Breast epithelium (tissue), 4 donors: ENCODE data around the gene EVC. TPM values are rescaled to one million over a fixed set of nuclear protein-coding genes. Genes with fewer than 3 reads are reported as not detected.

Source experiments
- DNase-seq, 2 donors: peaks; one replicate each; pipeline ENCODE4 v3.0.0-alpha.2; 2019; ENCODE audit warnings: low spot score in 2 of 2
- H3K27ac ChIP-seq, 2 donors: fragments of 200-600 bp; sonication (generic) in 1 of 2; one replicate each; pipeline ENCODE4 v1.5.1; 2016 to 2019; ENCODE audit warnings: mild to moderate bottlenecking in 1 of 2
- H3K27me3 ChIP-seq, 2 donors: fragments of 200-600 bp; sonication (generic) in 1 of 2; one replicate each; pipeline versions ENCODE4 v1.5.1 to v1.6.0; 2017 to 2019; ENCODE audit warnings: control low read depth in 1 of 2, mild to moderate bottlenecking in 1 of 2
- H3K36me3 ChIP-seq: fragments of 200-600 bp; one replicate; pipeline ENCODE4 v1.5.1; 2019
- H3K4me1 ChIP-seq, 2 donors: fragments of 200-600 bp; sonication (generic); one replicate each; pipeline ENCODE4 v1.5.1; 2016 to 2019; ENCODE audit warnings: control low read depth in 1 of 2
- H3K4me3 ChIP-seq, 3 donors: fragments of 200-600 bp; sonication (generic); 1 replicate in 2 of 3; 2 replicates in 1 of 3; pipeline ENCODE4 v1.5.1; 2016 to 2019; ENCODE audit warnings: mild to moderate bottlenecking in 3 of 3, moderate library complexity in 2 of 3
- H3K9me3 ChIP-seq, 2 donors: fragments of 200-600 bp; sonication (generic) in 1 of 2; one replicate each; pipeline ENCODE4 v1.5.1; 2016 to 2019; ENCODE audit warnings: control low read depth in 1 of 2
- CTCF ChIP-seq, 3 donors: fragments of 450-650 bp; IDR thresholded peaks; one replicate each; pipeline ENCODE4 v1.5.1; 2016 to 2017; ENCODE audit warnings: antibody characterized with exemption in 3 of 3, mild to moderate bottlenecking in 3 of 3, moderate library complexity in 3 of 3
- POLR2A ChIP-seq: fragments of 450-650 bp; IDR thresholded peaks from one replicate; pipeline ENCODE4 v1.6.1; 2016; ENCODE audit warnings: antibody characterized with exemption, mild to moderate bottlenecking, moderate library complexity
- POLR2AphosphoS5 ChIP-seq, 3 donors: sonication (generic); formaldehyde crosslinking; IDR thresholded peaks; one replicate each; pipeline ENCODE4 v1.6.1; 2017; ENCODE audit warnings: antibody characterized with exemption in 3 of 3
- intact Hi-C: fragments of 100-400 bp; cut with DNase I; formaldehyde crosslinking; loops from one replicate; pipeline ENCODE4 v1.15.1; 2023; ENCODE audit warnings: low total_unique reads
- total RNA-seq, 3 donors: library from RNA; depleted of rRNA; stranded (reverse); fragments of >200 nt; gene quantifications; one replicate each; pipeline ENCODE4 v1.1.0, GENCODE V29; 2016

EVC gene
- total RNA-seq, 3 donors from 2014 or later, result 20.0 to 27.5 (median 25.9) TPM

GRCh38 chr4:5757091-5757490 is 46.1 kb downstream of the EVC start:
- H3K36me3 ChIP-seq, result peaks cover 7% of the 10 kb centered on the region
- intact Hi-C loops, result no loop called here
- DNase-seq, result no peak
- no peak for TF ChIP-seq POLR2A
- H3K4me1 ChIP-seq, result no peaks in the 10 kb centered on the region
- H3K27me3 ChIP-seq, result no peaks in the 10 kb centered on the region
- no peak overlapping the region for H3K27ac ChIP-seq
- H3K4me3 ChIP-seq, result no peak overlapping the region
- H3K9me3 ChIP-seq, result no peaks in the 10 kb centered on the region

- Histone ChIP-seq H3K36me3 (peaks cover 7% of the 10 kb centered on the region), H3K27ac (no peak overlapping the region), H3K9me3 (no peaks in the 10 kb centered on the region), H3K4me3 (no peak overlapping the region), H3K27me3 (no peaks in the 10 kb centered on the region), H3K4me1 (no peaks in the 10 kb centered on the region)
- TF ChIP-seq POLR2AphosphoS5 (IDR thresholded peaks at IDR 0.05), result no peak
- TF ChIP-seq CTCF (IDR thresholded peaks at IDR 0.05), result no peak
- TF ChIP-seq POLR2A, result no peak
- intact Hi-C loops, result no loop called here
- no peak for DNase-seq
Measured at GRCh38 chr4:5757536-5757935, 46.5 kb downstream of the EVC start.

GRCh38 chr4:5757954-5758353 is 47.0 kb downstream of the EVC start:
- TF ChIP-seq POLR2A (no peak), POLR2AphosphoS5 (IDR thresholded peaks at IDR 0.05) (no peak), CTCF (IDR thresholded peaks at IDR 0.05) (no peak)
- Histone ChIP-seq H3K9me3 (no peaks in the 10 kb centered on the region), H3K27me3 (no peaks in the 10 kb centered on the region), H3K4me1 (no peaks in the 10 kb centered on the region), H3K27ac (no peak overlapping the region), H3K4me3 (no peak overlapping the region), H3K36me3 (peaks cover 7% of the 10 kb centered on the region)
- no peak for DNase-seq
- intact Hi-C loops, result no loop called here

- no peak for DNase-seq
Measured at GRCh38 chr4:5758741-5759140, 47.7 kb downstream of the EVC start.

GRCh38 chr4:5759236-5760075 is 48.5 kb downstream of the EVC start:
- TF ChIP-seq POLR2AphosphoS5 (IDR thresholded peaks at IDR 0.05) (no peak), CTCF (IDR thresholded peaks at IDR 0.05) (no peak), POLR2A (no peak)
- peaks cover 7% of the 10 kb centered on the region for H3K36me3 ChIP-seq
- H3K4me3 ChIP-seq, result no peak overlapping the region
- H3K4me1 ChIP-seq, result no peaks in the 10 kb centered on the region
- H3K27ac ChIP-seq, result no peak overlapping the region
- no peak for DNase-seq
- intact Hi-C loops, result no loop called here
- H3K9me3 ChIP-seq, result no peaks in the 10 kb centered on the region
- H3K27me3 ChIP-seq, result no peaks in the 10 kb centered on the region

More at GRCh38 chr4:5758741-5759140, 47.7 kb downstream of the EVC start:
- intact Hi-C loops, result no loop called here
- no peaks in the 10 kb centered on the region for H3K9me3 ChIP-seq
- H3K27me3 ChIP-seq, result no peaks in the 10 kb centered on the region
- no peak overlapping the region for H3K4me3 ChIP-seq
- no peaks in the 10 kb centered on the region for H3K4me1 ChIP-seq
- TF ChIP-seq POLR2A (no peak), CTCF (IDR thresholded peaks at IDR 0.05) (no peak)
- peaks cover 7% of the 10 kb centered on the region for H3K36me3 ChIP-seq
- H3K27ac ChIP-seq, result no peak overlapping the region
